ENCODE results near the gene LARP4B. TPM values are rescaled to one million over a fixed set of nuclear protein-coding genes. Genes with fewer than 3 reads are reported as not detected.

The LARP4B gene
- total RNA-seq, 1 donor from 2014 or later, result 64.2 TPM

DNA sequence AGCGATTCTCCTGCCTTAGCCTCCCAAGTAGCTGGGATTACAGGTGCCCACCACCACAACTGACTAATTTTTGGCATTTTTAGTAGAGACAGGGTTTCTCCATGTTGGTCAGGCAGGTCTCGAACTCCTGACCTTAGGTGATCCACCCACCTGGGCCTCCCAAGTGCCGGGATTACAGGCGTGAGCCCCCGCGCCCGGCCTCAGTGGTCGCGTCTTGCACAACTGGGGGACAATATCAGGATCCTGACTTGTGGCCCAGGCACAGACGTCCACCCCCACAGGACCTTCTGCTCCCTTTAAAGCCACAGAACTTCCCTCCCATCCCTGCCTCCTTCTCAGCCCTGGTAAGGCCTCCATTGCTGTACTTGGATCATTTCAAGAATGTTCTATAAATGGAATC, 16.8 kb upstream of the LARP4B start:
- Histone ChIP-seq H3K27ac (replicated peaks) (no peak overlapping the region), H3K9me3 (replicated peaks) (no peaks in the 10 kb centered on the region), H3K27me3 (ENCODE audit: low read depth) (peaks cover 7% of the 10 kb centered on the region), H3K4me3 (no peak overlapping the region), H3K4me1 (no peaks in the 10 kb centered on the region), H3K36me3 (no peaks in the 10 kb centered on the region)
- DNase-seq, result no peak
- TF ChIP-seq, protein P1, sequence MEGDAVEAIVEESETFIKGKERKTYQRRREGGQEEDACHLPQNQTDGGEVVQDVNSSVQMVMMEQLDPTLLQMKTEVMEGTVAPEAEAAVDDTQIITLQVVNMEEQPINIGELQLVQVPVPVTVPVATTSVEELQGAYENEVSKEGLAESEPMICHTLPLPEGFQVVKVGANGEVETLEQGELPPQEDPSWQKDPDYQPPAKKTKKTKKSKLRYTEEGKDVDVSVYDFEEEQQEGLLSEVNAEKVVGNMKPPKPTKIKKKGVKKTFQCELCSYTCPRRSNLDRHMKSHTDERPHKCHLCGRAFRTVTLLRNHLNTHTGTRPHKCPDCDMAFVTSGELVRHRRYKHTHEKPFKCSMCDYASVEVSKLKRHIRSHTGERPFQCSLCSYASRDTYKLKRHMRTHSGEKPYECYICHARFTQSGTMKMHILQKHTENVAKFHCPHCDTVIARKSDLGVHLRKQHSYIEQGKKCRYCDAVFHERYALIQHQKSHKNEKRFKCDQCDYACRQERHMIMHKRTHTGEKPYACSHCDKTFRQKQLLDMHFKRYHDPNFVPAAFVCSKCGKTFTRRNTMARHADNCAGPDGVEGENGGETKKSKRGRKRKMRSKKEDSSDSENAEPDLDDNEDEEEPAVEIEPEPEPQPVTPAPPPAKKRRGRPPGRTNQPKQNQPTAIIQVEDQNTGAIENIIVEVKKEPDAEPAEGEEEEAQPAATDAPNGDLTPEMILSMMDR (IDR thresholded peaks at IDR 0.05; ENCODE audit: borderline replicate concordance), result no peak
- intact Hi-C loops (cut with micrococcal nuclease), result no loop called here

DNA sequence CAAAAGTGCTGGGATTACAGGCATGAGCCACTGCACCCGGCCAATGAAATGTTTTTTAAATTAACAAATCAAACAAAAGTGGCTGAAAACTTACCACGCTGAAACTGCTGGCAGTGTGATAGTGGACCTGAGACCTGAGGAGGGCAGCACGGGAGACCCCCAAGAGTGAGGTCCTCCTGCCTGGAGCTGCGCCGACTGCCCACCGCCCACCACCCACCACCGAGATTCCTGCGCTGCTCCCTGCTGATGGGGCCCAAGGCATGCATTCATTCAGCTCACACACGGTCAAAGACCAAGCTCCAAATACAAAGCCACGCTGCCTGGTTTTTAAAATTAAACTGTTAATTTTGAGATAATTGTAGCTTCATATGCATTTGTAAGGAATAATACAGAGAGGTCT, 16.4 kb upstream of the LARP4B start:
- Histone ChIP-seq H3K27me3 (ENCODE audit: low read depth) (peaks cover 7% of the 10 kb centered on the region), H3K27ac (replicated peaks) (no peak overlapping the region), H3K9me3 (replicated peaks) (no peaks in the 10 kb centered on the region), H3K4me1 (no peaks in the 10 kb centered on the region), H3K4me3 (no peak overlapping the region), H3K36me3 (no peaks in the 10 kb centered on the region)
- no peak for DNase-seq
- intact Hi-C loops (cut with micrococcal nuclease), result no loop called here
- TF ChIP-seq, protein P1 (IDR thresholded peaks at IDR 0.05; ENCODE audit: borderline replicate concordance), result no peak

DNA sequence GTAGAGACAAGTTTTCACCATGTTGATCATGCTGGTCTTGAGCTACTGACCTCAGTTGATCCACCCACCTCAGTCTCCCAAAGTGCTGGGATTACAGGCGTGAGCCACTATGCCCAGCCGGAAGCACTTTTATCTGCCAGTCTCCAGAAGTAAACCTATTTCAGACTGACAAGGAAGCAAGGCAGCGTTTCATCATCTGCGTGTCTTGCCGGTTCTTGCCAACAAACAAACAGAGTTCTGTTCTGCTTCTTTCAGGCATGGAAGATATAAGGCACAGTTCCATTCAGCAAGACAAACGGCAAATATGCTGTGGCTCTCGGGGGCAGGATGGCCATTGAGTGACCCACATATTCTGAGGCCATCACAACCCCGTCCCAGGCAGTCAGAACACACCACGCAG, 15.5 kb upstream of the LARP4B start:
- no peak overlapping the region for H3K27ac ChIP-seq (replicated peaks)
- intact Hi-C loops (cut with micrococcal nuclease), result no loop called here
- H3K9me3 ChIP-seq (replicated peaks), result no peaks in the 10 kb centered on the region
- no peaks in the 10 kb centered on the region for H3K36me3 ChIP-seq
- TF ChIP-seq, protein P1 (IDR thresholded peaks at IDR 0.05; ENCODE audit: borderline replicate concordance), result no peak
- no peaks in the 10 kb centered on the region for H3K4me1 ChIP-seq
- no peak overlapping the region for H3K4me3 ChIP-seq
- H3K27me3 ChIP-seq (ENCODE audit: low read depth), result peaks cover 7% of the 10 kb centered on the region
- no peak for DNase-seq

DNA sequence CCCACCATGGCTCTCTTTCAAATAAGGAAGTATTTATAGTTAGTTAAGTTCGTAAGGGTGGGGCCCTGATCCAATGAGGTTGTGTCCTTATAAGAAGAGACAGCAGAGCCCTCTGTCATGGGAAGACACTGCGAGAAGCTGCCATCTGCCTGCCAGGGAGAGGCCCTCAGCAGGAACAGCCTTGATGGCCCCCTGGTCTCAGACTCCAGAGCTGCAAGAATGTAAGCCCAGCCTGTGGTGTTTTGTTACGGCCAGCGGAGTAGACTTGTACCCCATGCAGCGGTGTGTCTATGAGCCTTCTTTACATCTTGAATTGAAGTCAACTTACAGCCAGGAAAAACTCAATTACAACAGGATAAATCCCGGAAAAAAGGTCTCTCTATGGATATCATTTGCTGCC, 14.3 kb upstream of the LARP4B start:
- Histone ChIP-seq H3K9me3 (replicated peaks) (no peaks in the 10 kb centered on the region), H3K4me1 (no peaks in the 10 kb centered on the region), H3K27ac (replicated peaks) (no peak overlapping the region), H3K27me3 (ENCODE audit: low read depth) (peaks cover under 1% of the 10 kb centered on the region), H3K36me3 (no peaks in the 10 kb centered on the region), H3K4me3 (no peak overlapping the region)
- TF ChIP-seq, protein P1 (IDR thresholded peaks at IDR 0.05; ENCODE audit: borderline replicate concordance), result no peak
- intact Hi-C loops (cut with micrococcal nuclease), result no loop called here
- DNase-seq, result no peak

DNA sequence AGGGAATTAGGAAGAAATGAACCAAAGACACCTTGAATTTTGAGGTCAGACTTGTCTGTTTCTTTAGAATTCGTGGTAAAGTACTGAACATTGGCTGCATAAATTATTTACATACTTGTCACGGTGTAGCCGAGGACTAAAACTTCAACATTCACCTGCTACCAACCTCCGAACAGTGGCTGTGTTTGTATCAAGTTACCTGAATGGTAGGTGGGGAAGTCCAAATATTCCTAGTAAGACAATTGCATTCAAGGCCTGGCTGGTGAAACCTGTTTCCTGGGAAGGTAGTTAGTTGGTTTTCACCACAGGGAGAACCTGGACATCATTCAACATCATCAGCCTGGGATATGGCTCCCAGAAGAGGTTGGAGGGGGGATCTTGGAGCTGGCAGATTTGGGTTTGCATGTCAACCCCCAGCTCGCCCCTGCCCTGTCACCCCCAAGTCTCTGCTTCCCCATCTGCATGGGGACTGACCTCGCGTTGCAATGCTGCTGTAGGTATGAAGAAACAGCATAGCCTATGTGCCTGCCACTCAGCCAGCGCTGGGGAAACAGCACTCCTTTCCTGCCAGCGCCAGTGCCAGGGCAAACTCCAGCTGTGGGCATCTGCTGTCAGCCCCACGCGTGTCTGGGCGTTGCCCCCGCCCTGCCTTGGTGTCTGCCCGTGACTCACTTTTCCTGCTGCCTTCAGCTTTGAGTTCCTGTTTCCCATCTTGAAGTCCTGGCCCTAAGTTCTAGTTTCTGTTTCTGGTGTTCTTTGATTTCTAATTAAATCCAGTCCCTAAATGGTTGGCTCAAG, 12.7 kb upstream of the LARP4B start:
- TF ChIP-seq, protein P1 (IDR thresholded peaks at IDR 0.05; ENCODE audit: borderline replicate concordance), result no peak
- no peaks in the 10 kb centered on the region for H3K4me1 ChIP-seq
- peak overlapping the region; percentile 70 for H3K27ac ChIP-seq (replicated peaks)
- H3K36me3 ChIP-seq, result no peaks in the 10 kb centered on the region
- no peaks in the 10 kb centered on the region for H3K27me3 ChIP-seq (ENCODE audit: low read depth)
- H3K4me3 ChIP-seq, result no peak overlapping the region
- intact Hi-C loops (cut with micrococcal nuclease), result no loop called here
- H3K9me3 ChIP-seq (replicated peaks), result no peaks in the 10 kb centered on the region
- peak; percentile 59 for DNase-seq
